IMR-90 (cell line): ENCODE results near the gene CAP2. TPM values are rescaled to one million over a fixed set of nuclear protein-coding genes. Genes with fewer than 3 reads are reported as not detected.

Source experiments
- ATAC-seq: fragments of 200-7000 bp; cut with Tn5 transposase; 2 replicates; pipeline ENCODE4 v1.9.1; 2020; ENCODE audit warnings: low read depth, mild to moderate bottlenecking, moderate library complexity
- BruUV-seq: library from RNA; stranded (reverse); fragments of 400-500 nt; replicated peaks from 2 replicates; lab custom pipeline; 2021; lab: Mats Ljungman, UMichigan
- CTCF ChIA-PET: fragments of 300-600 bp; formaldehyde crosslinking; extraction: SDS; loops from one replicate; lab custom pipeline; 2021; ENCODE audit warnings: antibody characterized with exemption; lab: Yijun Ruan, JAX
- POLR2A ChIA-PET: fragments of 300-600 bp; sonication (Branson Sonifier 250); formaldehyde crosslinking; loops from one replicate; lab custom pipeline; 2022; ENCODE audit warnings: antibody characterized with exemption; ENCODE audit not compliant: unreplicated experiment; lab: Charles Lee
- DNase-seq: peaks from one replicate; pipeline ENCODE4 v3.0.0; 2013
- H2AFZ ChIP-seq: replicated peaks from 2 replicates; pipeline ENCODE3; 2013; ENCODE audit warnings: low read length, mild to moderate bottlenecking; ENCODE audit not compliant: poor library complexity
- H2AK5ac ChIP-seq: 2 replicates; pipeline ENCODE4 v1.6.1; 2013; ENCODE audit warnings: low read depth, low read length, inconsistent platforms
- H2AK9ac ChIP-seq: replicated peaks from 2 replicates; pipeline ENCODE3; 2013; ENCODE audit warnings: mild to moderate bottlenecking, low read depth, low read length, moderate library complexity; ENCODE audit not compliant: poor library complexity
- H2BK120ac ChIP-seq: 2 replicates; pipeline ENCODE4 v1.6.1; 2013; ENCODE audit warnings: low read depth, low read length, inconsistent platforms
- H2BK15ac ChIP-seq: 3 replicates; pipeline ENCODE4 v1.6.1; 2013; ENCODE audit warnings: low read depth, low read length, inconsistent platforms
- H2BK20ac ChIP-seq: 2 replicates; pipeline ENCODE4 v1.6.1; 2013; ENCODE audit warnings: low read depth, mild to moderate bottlenecking, inconsistent platforms, low read length, moderate library complexity
- H2BK5ac ChIP-seq: 2 replicates; pipeline ENCODE4 v1.6.1; 2013; ENCODE audit warnings: mild to moderate bottlenecking, low read depth, low read length, inconsistent platforms; ENCODE audit not compliant: poor library complexity, severe bottlenecking
- H3K14ac ChIP-seq: replicated peaks from 2 replicates; pipeline ENCODE4 v1.6.1; 2013; ENCODE audit warnings: low read depth, low read length, inconsistent platforms
- H3K18ac ChIP-seq: 2 replicates; pipeline ENCODE4 v1.6.1; 2013; ENCODE audit warnings: low read depth, low read length, control low read depth
- H3K23ac ChIP-seq: 2 replicates; pipeline ENCODE4 v1.6.1; 2013; ENCODE audit warnings: low read depth, low read length, inconsistent platforms
- H3K27ac ChIP-seq: 2 replicates; pipeline ENCODE4 v1.5.1; 2013; ENCODE audit warnings: mild to moderate bottlenecking, control low read depth, low read length; ENCODE audit not compliant: insufficient read depth
- H3K27me3 ChIP-seq: 2 replicates; pipeline ENCODE4 v1.6.1; 2013; ENCODE audit warnings: low read length; ENCODE audit not compliant: control insufficient read depth, insufficient read depth
- H3K36me3 ChIP-seq: 2 replicates; pipeline ENCODE4 v1.6.1; 2013; ENCODE audit warnings: low read length, mixed read lengths; ENCODE audit not compliant: control insufficient read depth, insufficient read depth
- H3K4ac ChIP-seq: 2 replicates; pipeline ENCODE4 v1.6.1; 2013; ENCODE audit warnings: low read depth, low read length, inconsistent platforms
- H3K4me1 ChIP-seq: 2 replicates; pipeline ENCODE4 v1.6.1; 2013; ENCODE audit warnings: low read length, mixed read lengths; ENCODE audit not compliant: control insufficient read depth, insufficient read depth
- H3K4me2 ChIP-seq: 2 replicates; pipeline ENCODE4 v1.6.1; 2013; ENCODE audit warnings: low read depth, mild to moderate bottlenecking, control low read depth, low read length, moderate library complexity
- H3K4me3 ChIP-seq: 2 replicates; pipeline ENCODE4 v1.5.1; 2013; ENCODE audit warnings: low read depth, mild to moderate bottlenecking, control low read depth, low read length, moderate library complexity; ENCODE audit not compliant: insufficient read depth
- H3K56ac ChIP-seq: 2 replicates; pipeline ENCODE4 v1.6.1; 2013; ENCODE audit warnings: low read length, inconsistent platforms; ENCODE audit not compliant: insufficient read depth; ENCODE audit errors: extremely low read depth
- H3K79me1 ChIP-seq, 2 experiments: 2 replicates each; pipeline ENCODE4 v1.6.1; 2013; ENCODE audit warnings: low read length in 2 of 2, inconsistent platforms in 1 of 2, low read depth in 1 of 2
- H3K9ac ChIP-seq: 2 replicates; pipeline ENCODE4 v1.6.1; 2013; ENCODE audit warnings: low read depth, low read length, control low read depth
- H3K9me1 ChIP-seq: 2 replicates; pipeline ENCODE4 v1.6.1; 2013; ENCODE audit warnings: low read length, inconsistent platforms; ENCODE audit not compliant: insufficient read depth
- H3K9me3 ChIP-seq: 2 replicates; pipeline ENCODE4 v1.6.1; 2013; ENCODE audit warnings: low read length; ENCODE audit not compliant: control insufficient read depth, insufficient read depth
- H4K20me1 ChIP-seq: 2 replicates; pipeline ENCODE4 v1.6.1; 2013; ENCODE audit warnings: low read length, inconsistent platforms; ENCODE audit not compliant: insufficient read depth
- H4K5ac ChIP-seq: 2 replicates; pipeline ENCODE4 v1.6.1; 2013; ENCODE audit warnings: mild to moderate bottlenecking, low read depth, low read length, control low read depth
- H4K8ac ChIP-seq, 2 experiments: 2 replicates each; pipeline ENCODE4 v1.6.1; 2013; ENCODE audit warnings: low read depth in 2 of 2, low read length in 2 of 2, control low read depth in 1 of 2, inconsistent platforms in 1 of 2
- H4K91ac ChIP-seq: 2 replicates; pipeline ENCODE4 v1.6.1; 2013; ENCODE audit warnings: low read depth, low read length, inconsistent platforms; ENCODE audit not compliant: insufficient read depth
- MAFK ChIP-seq: IDR thresholded peaks from 2 replicates; pipeline ENCODE4 v1.6.1; 2012; ENCODE audit warnings: low read depth, low read length, improper control_type of control experiment
- MXI1 ChIP-seq: IDR thresholded peaks from 2 replicates; pipeline ENCODE4 v1.6.1; 2012; ENCODE audit warnings: low read depth, mild to moderate bottlenecking, low read length, moderate library complexity, borderline replicate concordance
- WGBS, 2 experiments: methylation state at CpG; one replicate each; pipeline versions ENCODE4 v1.1.5 to v1.1.7; 2013; ENCODE audit warnings: missing lambda C conversion rate in 2 of 2; ENCODE audit not compliant: insufficient read length in 1 of 2; ENCODE audit errors: extremely low coverage in 2 of 2; 5-methylcytosine and 5-hydroxymethylcytosine counted together
- dilution Hi-C: fragments of 300-500 bp; cut with HindIII; formaldehyde crosslinking; loops from one replicate; pipeline ENCODE4 v1.14.3; 2018; ENCODE audit warnings: low sequenced_read_pairs; ENCODE audit not compliant: unreplicated experiment
- in situ Hi-C: fragments of 300-500 bp; cut with MboI; formaldehyde crosslinking; loops from 3 replicates; pipeline ENCODE4 v1.14.3; 2019; ENCODE audit warnings: low sequenced_read_pairs, inconsistent platforms, mixed read lengths
- intact Hi-C: fragments of 100-400 bp; cut with micrococcal nuclease; formaldehyde crosslinking; loops from 2 replicates; pipeline ENCODE4 v1.10.0; 2022
- polyA plus RNA-seq, 3 experiments: library from polyadenylated mRNA; depleted of rRNA; stranded (reverse); fragments of >200 nt; gene quantifications; 2 replicates each; pipeline ENCODE4 v1.2.3, GENCODE V29; 2012; ENCODE audit warnings: low replicate concordance in 1 of 3
- total RNA-seq: library from RNA; depleted of rRNA; stranded (reverse); fragments of >200 nt; gene quantifications from 2 replicates; pipeline ENCODE4 v1.2.3, GENCODE V29; 2012
- TF ChIP-seq, protein P1 (sequence below): conservative IDR thresholded peaks from 2 replicates; pipeline ENCODE4 v1.5.1; 2012; ENCODE audit warnings: mild to moderate bottlenecking, low read depth, low read length, improper control_type of control experiment

The CAP2 gene
- total and polyA plus RNA-seq, 2 of the 4 experiments (the other 2 are of a cell fraction) = 14.5 to 27.5 TPM

DNA sequence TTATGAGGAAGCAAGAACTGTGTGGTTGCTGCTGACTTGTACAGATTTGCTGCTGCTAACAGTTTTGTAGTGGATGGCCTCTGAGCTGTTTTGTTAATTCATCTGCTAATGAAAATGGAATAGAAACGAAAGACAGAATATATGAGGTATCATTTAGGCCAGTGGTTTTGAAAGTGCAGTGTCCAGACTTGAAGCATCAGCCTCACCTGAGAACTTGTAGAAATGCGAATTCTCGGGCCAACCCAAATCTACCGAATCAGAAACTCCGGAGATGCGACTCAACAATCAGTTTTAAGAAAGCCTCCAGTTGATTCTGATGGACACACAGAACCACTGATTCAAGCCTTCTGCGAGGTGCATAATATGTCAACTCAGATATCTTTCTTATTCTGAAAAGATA, 62.5 kb downstream of the CAP2 start:
- intact Hi-C loops = no loop called here
- no peak for ATAC-seq
- H4K5ac ChIP-seq = no peak overlapping the region

More for the DNA sequence above, 62.5 kb downstream of the CAP2 start:
- Histone ChIP-seq H2BK15ac (no peak overlapping the region), H2BK120ac (no peak overlapping the region), H2BK5ac (no peak overlapping the region), H3K79me1 (peaks cover 16 to 35% of the 10 kb centered on the region in 2 experiments), H4K91ac (no peak overlapping the region), H2AK9ac (no peak overlapping the region), H4K8ac (no peak overlapping the region), H3K4me2 (no peak overlapping the region), H3K27ac (no peak overlapping the region), H3K9me3 (no peaks in the 10 kb centered on the region), H3K9ac (no peak overlapping the region), H2AFZ (no peak overlapping the region), H2AK5ac (no peak overlapping the region), H3K9me1 (peaks cover 6% of the 10 kb centered on the region), H3K4me3 (no peak overlapping the region), H2BK20ac (no peak overlapping the region), H3K4ac (no peak overlapping the region), H3K23ac (no peak overlapping the region), H4K20me1 (no peaks in the 10 kb centered on the region), H3K14ac (no peak overlapping the region), H3K36me3 (no peaks in the 10 kb centered on the region; the same call in 1 of the 2 replicates), H3K27me3 (no peaks in the 10 kb centered on the region), H3K4me1 (peaks cover 4% of the 10 kb centered on the region; the same call in 1 of the 2 replicates), H3K56ac (no peak overlapping the region), H3K18ac (no peak overlapping the region)
- dilution Hi-C loops = no loop called here
- ChIA-PET CTCF (no interaction called here), POLR2A (no interaction called here)
- no peak for TF ChIP-seq MXI1
- TF ChIP-seq MAFK = no peak
- TF ChIP-seq, protein P1, sequence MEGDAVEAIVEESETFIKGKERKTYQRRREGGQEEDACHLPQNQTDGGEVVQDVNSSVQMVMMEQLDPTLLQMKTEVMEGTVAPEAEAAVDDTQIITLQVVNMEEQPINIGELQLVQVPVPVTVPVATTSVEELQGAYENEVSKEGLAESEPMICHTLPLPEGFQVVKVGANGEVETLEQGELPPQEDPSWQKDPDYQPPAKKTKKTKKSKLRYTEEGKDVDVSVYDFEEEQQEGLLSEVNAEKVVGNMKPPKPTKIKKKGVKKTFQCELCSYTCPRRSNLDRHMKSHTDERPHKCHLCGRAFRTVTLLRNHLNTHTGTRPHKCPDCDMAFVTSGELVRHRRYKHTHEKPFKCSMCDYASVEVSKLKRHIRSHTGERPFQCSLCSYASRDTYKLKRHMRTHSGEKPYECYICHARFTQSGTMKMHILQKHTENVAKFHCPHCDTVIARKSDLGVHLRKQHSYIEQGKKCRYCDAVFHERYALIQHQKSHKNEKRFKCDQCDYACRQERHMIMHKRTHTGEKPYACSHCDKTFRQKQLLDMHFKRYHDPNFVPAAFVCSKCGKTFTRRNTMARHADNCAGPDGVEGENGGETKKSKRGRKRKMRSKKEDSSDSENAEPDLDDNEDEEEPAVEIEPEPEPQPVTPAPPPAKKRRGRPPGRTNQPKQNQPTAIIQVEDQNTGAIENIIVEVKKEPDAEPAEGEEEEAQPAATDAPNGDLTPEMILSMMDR = no peak
- BruUV-seq = no TSS peak
- 100% methylated on average over 1 of the region's 7 CpGs; no CpG with 5 or more reads in 1 of the 2 experiments for WGBS, 2 experiments
- no peak for DNase-seq
- in situ Hi-C loops = no loop called here
